Left colon (tissue), 2 donors: Measurements from ENCODE around the gene EPS8. TPM values are rescaled to one million over a fixed set of nuclear protein-coding genes. Genes with fewer than 3 reads are reported as not detected.

Experiments
- ATAC-seq: fragments of 200-7000 bp; cut with Tn5 transposase; one replicate; pipeline ENCODE4 v1.9.1; 2020; ENCODE audit warnings: mild to moderate bottlenecking, moderate library complexity
- DNase-seq, 2 donors: peaks; one replicate each; pipeline ENCODE4 v3.0.0-alpha.2; 2020
- intact Hi-C, 2 donors: fragments of 100-400 bp; cut with DNase I in 1 of 2; cut with micrococcal nuclease in 1 of 2; formaldehyde crosslinking; loops; one replicate each; pipeline versions ENCODE4 v1.11.2 to v1.14.0; 2022; cut with DNase I, micrococcal nuclease
- long read RNA-seq: library from polyadenylated mRNA; unstranded; transcript quantifications from one replicate; pipeline ENCODE4 v2.0.0, GENCODE V29; 2021
- total RNA-seq, 2 donors: library from RNA; stranded (reverse); fragmentation: NEBNext Ultra II Directional; extraction: Animal tissue kit (Norgen Biotek cat#: 25700); gene quantifications; one replicate each; pipeline ENCODE4 v1.2.1, GENCODE V29; 2021
- donor health status: DM: no; HTN: no; CAD: no.
- donor health status: DM: yes; HTN: yes; CAD: no.

Gene EPS8
- 100 to 1,000 TPM; 121 to 183 TPM for total RNA-seq
- long read RNA-seq, transcript EPS8-213 (21 exons, 2,965 nt): minor isoform, 9 of 129 reads
- long read RNA-seq, transcript EPS8-222 (22 exons, 3,904 nt): minor isoform, 5 of 129 reads
- long read RNA-seq, transcript EPS8-221 (21 exons, 3,873 nt): major isoform, 51 of 129 reads
- long read RNA-seq, partial matches to known transcripts: 32 of 129 reads
- long read RNA-seq, other reads (novel, unspliced or antisense): 32 of 129 reads

- peak; percentile 86 to 92 for DNase-seq
- intact Hi-C loops: no loop called here
- ATAC-seq: peak; percentile 85
Observed at GRCh38 chr12:15789220-15790171, at the start of gene EPS8. TSS of gene EPS8 (minus strand) at chr12:15789388. CDS start at chr12:15682951, 106,437 bp downstream.

GRCh38 chr12:15837141-15837790 is 48.1 kb upstream of the EPS8 start:
- DNase-seq: no peak
- intact Hi-C loops: no loop called here
- ATAC-seq: no peak

DNA sequence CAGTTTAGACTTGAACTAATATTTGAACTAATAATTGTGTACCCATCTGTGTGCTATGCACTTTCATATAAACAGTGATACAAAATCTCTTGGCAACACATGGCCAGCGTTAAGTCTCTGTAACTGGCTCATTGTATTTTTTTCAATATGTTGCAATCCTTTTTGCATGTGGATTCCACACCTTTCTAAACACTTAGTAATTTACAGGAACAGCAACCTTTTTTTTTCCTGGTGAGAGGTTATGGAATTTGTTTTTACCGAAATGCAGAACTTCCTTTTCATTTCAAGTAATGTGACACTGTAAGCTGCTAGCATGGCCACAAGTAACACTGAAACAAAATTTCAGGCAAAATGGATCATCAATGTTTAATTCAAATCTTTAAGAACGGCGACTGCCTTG is 45.4 kb upstream of the EPS8 start:
- DNase-seq: no peak
- intact Hi-C loops: no loop called here
- ATAC-seq: no peak

- DNase-seq (no peak), ATAC-seq (no peak)
- intact Hi-C loops: no loop called here
Observed at GRCh38 chr12:15831315-15831978, 42.3 kb upstream of the EPS8 start.

DNA sequence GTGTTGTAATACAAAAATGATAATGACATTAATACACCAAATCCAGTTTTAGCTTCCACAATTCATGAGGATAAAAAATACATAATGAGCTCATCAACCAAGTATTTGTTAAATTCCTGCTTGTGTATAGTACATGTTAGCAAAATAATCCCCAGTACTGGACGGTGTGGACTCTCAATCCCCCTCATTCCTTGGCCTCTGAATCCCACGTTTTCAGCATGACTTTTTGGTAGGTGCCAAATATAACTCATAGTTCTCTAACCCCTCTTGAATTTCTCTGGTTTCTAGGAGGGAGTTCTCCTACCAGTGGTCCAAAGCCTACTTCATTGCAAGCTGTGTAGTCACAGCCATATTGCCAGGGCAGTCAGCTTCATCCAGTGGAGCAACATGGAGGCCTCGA is 41.4 kb upstream of the EPS8 start:
- no peak for ATAC-seq
- intact Hi-C loops: no loop called here
- DNase-seq: no peak

- DNase-seq: no peak
- no peak for ATAC-seq
- intact Hi-C loops: no loop called here
Observed at GRCh38 chr12:15829949-15830348, 40.8 kb upstream of the EPS8 start.

GRCh38 chr12:15829255-15829654 is 40.1 kb upstream of the EPS8 start:
- no peak for ATAC-seq
- intact Hi-C loops: no loop called here
- DNase-seq: no peak

DNA sequence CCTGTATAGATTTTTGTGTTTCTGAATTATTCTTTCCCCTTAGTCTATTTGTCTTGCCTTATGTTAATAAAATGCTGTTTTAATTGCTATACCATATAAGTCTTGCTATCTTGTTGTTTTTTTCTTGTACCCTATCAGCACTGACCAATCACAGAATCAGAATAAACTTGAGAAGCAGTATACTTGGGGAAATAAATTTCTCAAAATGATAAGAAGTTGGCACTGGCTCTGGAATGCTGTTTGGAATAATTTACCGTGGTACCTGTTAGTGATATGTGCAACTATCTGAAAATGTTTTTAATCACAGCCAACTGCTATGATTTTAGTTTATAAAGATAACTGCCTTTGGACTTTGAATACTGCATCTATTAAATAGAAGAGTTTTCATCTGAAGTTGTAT is 37.9 kb upstream of the EPS8 start:
- DNase-seq (no peak), ATAC-seq (peak; percentile 68)
- intact Hi-C loops: no loop called here

GRCh38 chr12:15824516-15824915 is 35.3 kb upstream of the EPS8 start:
- intact Hi-C loops: no loop called here
- ATAC-seq (no peak), DNase-seq (no peak)

GRCh38 chr12:15823360-15824128 is 34.4 kb upstream of the EPS8 start:
- intact Hi-C loops: no loop called here
- ATAC-seq: no peak

DNA sequence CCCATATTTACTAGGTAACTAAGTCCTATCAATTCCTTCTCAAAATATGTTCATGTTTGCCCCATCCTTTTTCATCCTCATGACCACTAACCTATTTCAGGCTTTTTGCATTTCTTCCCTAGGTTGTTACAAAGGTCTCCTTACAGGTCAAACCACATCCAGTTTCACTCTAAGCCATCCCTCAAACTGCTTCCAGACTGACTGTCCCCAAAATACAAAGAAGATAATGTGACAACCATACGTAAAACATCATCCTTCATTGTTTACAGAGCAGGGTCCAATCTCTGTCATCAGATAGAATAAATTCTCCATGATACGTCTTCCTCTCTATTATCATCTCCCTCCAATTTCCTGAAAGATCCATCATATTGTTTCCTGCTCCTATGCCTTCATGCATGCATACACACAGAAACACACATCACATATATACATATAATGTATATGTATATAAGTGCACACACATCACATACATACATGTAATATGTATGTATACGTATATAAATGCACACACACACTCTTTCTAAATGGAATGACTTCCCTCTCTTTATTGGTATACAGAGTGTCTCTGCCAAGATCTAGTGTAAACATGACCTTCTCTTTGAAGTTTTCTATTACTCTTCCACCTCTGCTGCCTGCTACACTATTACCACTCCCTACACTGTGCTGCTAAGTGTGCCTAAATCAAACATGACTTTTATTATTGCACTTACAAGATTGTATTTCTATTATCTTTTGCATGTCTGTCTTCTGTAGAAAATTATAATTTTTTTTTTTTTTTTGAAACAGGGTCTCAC is 30.7 kb upstream of the EPS8 start:
- DNase-seq (no peak), ATAC-seq (peak; percentile 99)
- intact Hi-C loops: no loop called here

More at GRCh38 chr12:15823360-15824128, 34.4 kb upstream of the EPS8 start:
- no peak for DNase-seq

DNA sequence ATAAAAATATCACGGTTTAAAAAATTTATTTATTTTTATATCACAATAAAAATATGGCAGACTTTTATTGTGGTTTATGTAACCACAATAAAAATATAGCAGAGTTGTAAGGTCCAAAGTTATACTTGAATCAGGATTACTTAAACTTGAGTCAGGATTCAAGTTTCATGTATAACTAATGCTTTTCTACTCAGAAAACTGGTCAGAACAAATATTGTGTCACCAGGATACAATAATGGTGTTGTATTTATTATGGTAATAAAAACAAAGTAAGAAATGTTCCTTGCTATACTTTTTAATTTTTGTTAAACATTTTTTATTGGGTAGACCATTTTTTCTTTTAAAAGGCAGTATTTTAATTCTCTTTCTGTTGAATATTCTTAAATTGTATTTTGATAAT is 29.2 kb upstream of the EPS8 start:
- no peak for DNase-seq
- intact Hi-C loops: no loop called here
- peak; percentile 40 for ATAC-seq

DNA sequence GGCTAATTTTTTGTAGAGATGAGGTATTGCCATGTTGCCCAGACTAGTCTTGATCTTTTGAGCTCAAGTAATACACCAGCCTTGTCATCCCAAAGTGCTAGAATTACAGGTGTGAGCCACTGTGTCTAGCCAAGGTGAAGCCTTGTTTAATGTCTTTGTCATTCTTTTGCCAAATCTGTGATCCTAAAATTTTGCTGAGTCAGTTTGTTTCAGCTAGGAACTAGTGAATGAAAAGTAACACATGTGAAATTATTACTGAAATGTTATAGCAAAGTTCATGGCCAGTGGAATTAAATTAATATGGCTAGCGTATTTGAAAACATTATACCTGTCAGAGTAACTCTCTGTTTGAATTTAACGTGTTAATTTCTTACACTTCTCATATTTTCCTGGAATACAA is 26.5 kb upstream of the EPS8 start:
- no peak for ATAC-seq
- DNase-seq: no peak
- intact Hi-C loops: no loop called here

DNA sequence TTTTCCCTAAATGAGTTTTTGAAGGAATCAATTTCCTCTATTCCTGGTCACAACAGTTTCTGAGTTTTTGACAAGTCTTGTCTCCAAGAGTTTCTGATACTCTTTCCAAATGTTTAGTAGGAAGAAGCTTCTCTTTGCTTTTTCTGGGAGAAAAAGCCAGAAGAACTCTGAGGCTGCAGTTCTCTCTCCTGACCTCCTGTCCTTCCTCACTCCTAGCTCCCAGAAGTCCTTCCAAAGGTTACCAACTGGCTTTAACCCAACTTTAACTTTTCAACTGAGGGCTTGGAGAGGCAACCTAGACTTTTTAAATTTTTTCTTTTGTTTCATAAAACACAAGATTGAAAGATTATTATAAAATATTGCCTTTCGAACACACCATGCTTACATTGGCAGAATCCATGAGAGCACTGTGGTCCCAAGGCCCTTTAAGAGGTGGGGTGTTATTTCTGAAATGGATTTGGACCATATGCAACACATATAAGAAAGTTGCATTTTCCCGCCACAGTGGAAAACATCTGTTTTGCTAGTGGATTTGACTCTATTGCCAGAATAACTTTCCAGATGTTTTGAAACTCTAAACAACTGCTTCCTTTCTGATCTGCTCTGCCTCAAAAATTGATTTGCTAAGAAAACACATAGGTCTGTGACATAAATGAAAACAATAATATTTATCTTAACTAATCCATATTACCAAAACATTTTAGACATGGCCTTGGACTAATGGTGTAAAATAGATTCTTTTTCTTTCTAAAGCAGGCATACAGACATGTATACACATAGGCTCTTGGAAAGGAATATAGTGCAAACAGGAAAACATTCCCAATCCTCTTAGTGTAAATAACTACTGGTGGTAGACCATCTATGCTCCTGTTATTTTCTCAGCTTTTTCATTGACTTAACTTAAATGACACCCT is 22.3 kb upstream of the EPS8 start:
- ATAC-seq (no peak), DNase-seq (no peak)
- intact Hi-C loops: no loop called here

DNA sequence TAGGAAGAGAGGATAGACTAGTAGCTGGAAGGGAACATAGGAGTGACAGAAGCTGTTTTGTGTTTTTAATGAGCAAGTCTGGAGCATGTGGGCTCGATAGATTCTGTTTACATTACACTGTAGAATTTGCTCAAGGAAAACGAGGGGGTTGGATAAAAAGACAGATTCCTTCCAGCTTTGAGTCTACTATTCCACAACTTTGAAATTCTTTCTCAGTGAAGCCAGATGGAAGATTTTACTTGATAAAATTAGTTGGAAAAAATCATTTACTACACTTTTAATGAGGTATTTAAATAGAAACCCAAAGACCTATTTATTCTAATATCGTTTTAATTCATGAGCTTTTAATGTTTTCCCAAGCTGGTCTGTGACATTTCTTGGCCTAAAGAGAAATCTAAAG is 19.5 kb upstream of the EPS8 start:
- intact Hi-C loops: no loop called here
- ATAC-seq (no peak), DNase-seq (no peak)

GRCh38 chr12:15808250-15808649 is 19.1 kb upstream of the EPS8 start:
- ATAC-seq (no peak), DNase-seq (no peak)
- intact Hi-C loops: no loop called here

- intact Hi-C loops: no loop called here
- DNase-seq: no peak
- ATAC-seq: no peak
Observed at GRCh38 chr12:15806826-15807225, 17.6 kb upstream of the EPS8 start.
